Sigmoid colon (tissue), 4 donors: Measurements from ENCODE around the gene CHCHD6.

Experiments
- EP300 ChIP-seq, 4 donors: sonication (generic); formaldehyde crosslinking; IDR thresholded peaks; one replicate each; pipeline ENCODE4 v1.6.1; 2017; ENCODE audit warnings: antibody characterized with exemption in 4 of 4
- POLR2A ChIP-seq, 2 donors: fragments of 450-650 bp; IDR thresholded peaks; one replicate each; pipeline ENCODE4 v1.6.1; 2016; ENCODE audit warnings: antibody characterized with exemption in 2 of 2, mild to moderate bottlenecking in 2 of 2, moderate library complexity in 2 of 2
- POLR2AphosphoS5 ChIP-seq, 4 donors: sonication (generic); formaldehyde crosslinking; IDR thresholded peaks; one replicate each; pipeline ENCODE4 v1.6.1; 2017; ENCODE audit warnings: antibody characterized with exemption in 4 of 4
- TF ChIP-seq, protein P1 (sequence below), 4 experiments: fragments of 450-650 bp in 3 of 4; fragments of 200-600 bp in 1 of 4; IDR thresholded peaks; one replicate each; pipeline ENCODE4 v1.5.1; 2016 to 2019; ENCODE audit warnings: antibody characterized with exemption in 4 of 4, mild to moderate bottlenecking in 3 of 4, moderate library complexity in 2 of 4

GRCh38 chr3:126665959-126666657 lies 37.9 kb upstream of the CHCHD6 start:
- TF ChIP-seq, protein P1, sequence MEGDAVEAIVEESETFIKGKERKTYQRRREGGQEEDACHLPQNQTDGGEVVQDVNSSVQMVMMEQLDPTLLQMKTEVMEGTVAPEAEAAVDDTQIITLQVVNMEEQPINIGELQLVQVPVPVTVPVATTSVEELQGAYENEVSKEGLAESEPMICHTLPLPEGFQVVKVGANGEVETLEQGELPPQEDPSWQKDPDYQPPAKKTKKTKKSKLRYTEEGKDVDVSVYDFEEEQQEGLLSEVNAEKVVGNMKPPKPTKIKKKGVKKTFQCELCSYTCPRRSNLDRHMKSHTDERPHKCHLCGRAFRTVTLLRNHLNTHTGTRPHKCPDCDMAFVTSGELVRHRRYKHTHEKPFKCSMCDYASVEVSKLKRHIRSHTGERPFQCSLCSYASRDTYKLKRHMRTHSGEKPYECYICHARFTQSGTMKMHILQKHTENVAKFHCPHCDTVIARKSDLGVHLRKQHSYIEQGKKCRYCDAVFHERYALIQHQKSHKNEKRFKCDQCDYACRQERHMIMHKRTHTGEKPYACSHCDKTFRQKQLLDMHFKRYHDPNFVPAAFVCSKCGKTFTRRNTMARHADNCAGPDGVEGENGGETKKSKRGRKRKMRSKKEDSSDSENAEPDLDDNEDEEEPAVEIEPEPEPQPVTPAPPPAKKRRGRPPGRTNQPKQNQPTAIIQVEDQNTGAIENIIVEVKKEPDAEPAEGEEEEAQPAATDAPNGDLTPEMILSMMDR (IDR thresholded peaks at IDR 0.05): no peak
- TF ChIP-seq POLR2AphosphoS5 (IDR thresholded peaks at IDR 0.05): no peak
- no peak for TF ChIP-seq EP300 (IDR thresholded peaks at IDR 0.05)
- TF ChIP-seq POLR2A (IDR thresholded peaks at IDR 0.05): no peak
